Medulla oblongata (tissue), 1 donor: ENCODE results near the gene LILRA1.
A peak's percentile ranks its signal among the peaks of the same experiment; 100 is the strongest.
"Not testable (repeated sequence)": the region's sequence is repeated elsewhere in the genome, so short reads cannot be mapped to it uniquely, and the experiment has no call there.

Experiments
- DNase-seq: peaks from one replicate; pipeline ENCODE4 v3.0.0-alpha.2; 2015; ENCODE audit errors: extremely low spot score

LILRA1 gene

DNA sequence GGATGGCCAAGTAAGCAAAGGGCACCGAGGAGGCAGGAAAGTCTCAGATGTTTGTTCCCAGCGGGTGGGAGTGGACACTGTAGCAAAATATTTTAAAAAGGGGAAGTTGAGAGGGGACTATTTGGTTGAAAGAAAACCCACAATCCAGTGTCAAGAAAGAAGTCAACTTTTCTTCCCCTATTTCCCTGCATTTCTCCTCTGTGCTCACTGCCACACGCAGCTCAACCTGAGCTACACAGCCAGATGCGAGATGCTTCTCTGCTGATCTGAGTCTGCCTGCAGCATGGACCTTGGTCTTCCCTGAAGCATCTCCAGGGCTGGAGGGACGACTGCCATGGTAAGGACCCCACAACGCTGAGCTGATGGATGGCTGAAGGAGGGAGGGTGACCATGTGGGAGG is at the start of gene LILRA1:
Gene LILRA1 (plus strand): TSS at position 188 of the 400 bp plus-strand sequence. CDS start 613 bp downstream, outside the sequence.
- peak; percentile 53 for DNase-seq

DNA sequence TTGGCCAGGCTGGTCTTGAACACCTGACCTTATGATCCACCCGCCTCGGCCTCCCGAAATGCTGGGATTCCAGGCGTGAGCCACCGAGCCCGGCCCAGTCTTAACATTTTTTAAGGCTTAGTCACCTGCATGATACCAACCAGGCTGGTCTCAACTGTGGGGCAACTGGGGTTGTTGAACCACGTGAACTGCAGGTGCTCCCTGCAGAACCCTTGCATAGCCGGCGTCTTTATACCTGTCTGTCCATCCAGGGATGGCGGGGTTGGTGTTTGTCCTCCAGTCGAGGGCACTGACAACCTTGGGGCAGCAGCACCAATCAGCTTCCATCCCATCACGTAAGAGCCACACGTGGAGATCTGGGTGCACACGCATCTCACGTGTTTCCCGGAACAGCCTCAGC is 44.6 kb upstream of the LILRA1 start:
- DNase-seq = no peak

DNA sequence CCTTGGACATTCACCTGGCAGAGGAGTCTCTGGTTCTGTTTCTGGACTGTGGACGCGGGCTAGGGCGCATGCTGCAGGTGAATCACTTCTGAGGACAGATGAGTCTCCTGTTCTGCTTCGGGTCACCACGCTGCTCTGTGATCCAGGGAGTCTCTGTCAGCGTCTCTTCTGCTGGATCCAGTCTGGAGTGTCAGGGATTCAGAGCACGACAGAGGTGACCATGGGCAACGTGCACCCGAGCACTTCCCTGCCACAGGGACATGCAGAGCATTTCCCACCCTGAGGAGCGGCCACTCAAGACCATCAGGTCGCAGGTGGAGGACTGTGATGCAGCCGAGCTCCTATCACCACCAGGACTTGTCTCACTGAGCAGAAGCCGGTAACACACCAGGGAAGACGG is 44.2 kb upstream of the LILRA1 start:
- no peak for DNase-seq

DNA sequence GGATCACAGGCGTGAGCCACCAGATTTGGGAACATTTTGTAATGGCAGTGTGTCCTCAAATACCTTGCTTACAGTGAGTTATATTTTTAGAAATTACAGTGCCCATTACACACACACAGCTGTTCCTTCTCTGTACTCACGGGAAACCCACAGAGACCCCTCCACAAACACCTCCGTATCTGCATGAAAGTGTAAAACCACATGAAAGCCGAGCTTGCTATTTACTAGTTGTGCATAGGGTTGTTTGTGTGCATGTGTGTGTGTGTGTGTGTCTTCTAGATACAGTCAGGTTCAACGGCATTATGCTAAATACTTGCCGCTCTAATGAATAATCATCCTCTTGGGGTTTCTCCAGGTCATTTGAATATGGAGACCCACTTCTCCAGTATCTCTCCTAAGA is 42.1 kb upstream of the LILRA1 start:
- no peak for DNase-seq

DNA sequence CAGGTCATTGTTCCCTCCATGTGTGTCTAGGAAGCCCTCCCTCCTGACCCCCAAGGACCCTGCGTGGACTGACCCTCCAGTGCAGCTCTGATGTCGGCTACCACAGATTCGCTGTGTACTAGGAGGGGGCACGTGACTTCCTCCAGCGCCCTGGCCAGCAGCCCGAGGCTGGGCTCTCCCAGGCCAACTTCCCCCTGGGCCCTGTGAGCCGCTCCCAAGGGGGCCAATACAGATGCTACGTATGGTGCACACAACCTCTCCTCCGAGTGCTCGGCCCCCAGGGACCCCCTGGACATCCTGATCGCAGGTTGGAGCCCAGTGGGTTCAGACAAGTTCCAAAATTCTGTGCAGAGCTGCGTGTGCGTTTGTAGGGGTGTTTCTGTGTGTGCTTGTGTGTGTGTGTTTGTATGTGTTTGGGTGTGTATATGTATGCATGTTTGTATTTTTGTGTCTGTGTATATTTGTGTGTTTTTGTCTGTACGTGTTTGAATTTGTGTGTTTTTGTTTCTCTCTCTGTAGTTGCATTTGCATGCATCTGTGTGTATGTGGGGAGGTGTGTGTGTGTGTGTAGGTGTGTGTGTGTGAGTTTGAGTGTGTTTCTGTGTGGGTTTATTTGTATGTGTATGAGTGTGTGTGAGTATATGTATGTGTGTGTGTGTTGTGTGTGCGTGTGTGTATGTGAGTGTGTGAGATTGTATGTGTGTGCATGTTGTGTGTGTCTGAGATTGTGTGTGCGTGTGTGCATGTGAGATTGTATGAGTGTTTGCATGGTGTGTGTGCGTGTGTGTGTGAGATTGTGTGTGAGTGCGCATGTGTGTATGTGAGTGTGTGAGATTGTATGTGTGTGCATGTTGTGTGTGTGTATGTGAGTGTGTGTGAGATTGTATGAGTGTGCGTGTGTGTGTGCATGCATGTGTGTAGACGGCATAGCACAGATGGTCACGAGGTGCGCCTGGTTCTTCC is 41.2 kb upstream of the LILRA1 start:
- DNase-seq = peak; percentile 60

DNA sequence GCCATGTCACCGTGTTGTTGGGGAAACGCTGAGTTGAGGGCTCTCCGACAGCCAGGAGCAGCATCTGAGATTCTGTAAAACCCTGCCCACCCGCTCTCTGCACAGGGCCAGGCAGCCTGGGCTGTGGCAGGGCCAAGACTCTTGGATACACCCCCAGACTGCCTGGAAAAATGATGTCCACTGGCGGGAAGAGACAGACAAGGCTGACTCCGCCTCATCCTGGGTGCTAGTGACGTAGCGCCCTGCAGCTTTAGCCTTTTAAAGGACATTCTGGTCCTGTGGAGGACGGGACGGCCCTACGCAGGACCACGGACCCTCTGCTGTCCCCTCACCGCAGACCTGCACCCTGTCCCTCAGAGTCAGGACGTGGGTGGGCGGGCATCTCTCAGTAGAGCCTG is 40.5 kb upstream of the LILRA1 start:
- DNase-seq = no peak

DNA sequence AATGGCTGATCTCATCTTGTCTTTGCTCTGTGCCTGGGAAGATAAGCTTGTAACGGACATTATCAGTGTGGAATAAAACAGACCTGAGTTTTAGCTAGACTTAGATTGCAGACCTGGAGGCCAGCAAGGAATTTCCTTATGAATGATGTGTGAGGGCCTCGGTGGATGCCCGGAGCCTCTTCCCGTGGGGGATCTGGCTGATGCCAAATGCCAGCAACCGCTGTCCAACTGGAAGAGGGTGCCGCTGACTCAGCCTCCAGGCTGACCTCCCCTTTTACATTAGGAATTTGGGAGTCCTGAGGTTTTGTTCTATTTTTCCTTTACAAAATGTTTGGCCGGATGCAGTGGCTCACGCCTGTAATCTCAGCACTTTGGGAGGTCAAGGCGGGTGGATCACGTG is 39.4 kb upstream of the LILRA1 start:
- no peak for DNase-seq

DNA sequence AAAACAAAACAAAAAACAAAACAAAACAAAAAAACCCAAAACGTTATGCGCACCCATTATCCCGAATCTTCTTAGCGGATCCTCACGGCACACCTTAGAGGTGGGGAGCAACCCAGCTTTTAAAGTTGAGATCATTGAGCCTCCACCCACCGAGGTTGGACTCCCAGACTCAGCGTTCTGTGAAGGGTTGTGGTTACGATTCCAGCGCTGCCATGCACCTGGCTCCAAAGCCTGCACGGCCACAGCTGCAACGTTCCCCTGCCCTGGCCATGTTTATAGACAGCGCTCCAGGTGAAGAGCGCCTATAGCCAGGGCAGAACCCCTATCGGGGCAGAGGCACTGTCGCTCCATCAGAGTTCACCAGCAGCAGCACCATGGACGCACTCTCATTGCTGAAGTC is 38.5 kb upstream of the LILRA1 start:
- DNase-seq = no peak

DNA sequence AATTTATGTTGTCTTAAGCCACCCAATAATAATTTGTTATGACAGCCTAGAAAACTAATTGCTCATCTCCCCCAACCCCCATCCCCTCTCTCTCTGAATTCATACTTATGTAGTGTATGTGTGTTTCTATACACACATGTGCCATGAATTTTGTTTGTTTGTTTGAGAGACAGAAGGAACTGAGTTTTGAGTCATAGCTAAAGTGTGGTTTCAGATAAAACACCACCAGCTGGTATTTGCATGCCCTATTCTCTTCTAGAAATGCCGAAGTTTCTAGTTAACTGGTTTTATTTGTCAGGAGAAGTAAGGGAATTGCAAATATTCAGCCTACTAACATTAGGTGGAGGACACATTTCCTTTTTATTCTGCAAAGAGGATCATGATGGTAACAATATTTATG is 37.2 kb upstream of the LILRA1 start:
- no peak for DNase-seq

DNA sequence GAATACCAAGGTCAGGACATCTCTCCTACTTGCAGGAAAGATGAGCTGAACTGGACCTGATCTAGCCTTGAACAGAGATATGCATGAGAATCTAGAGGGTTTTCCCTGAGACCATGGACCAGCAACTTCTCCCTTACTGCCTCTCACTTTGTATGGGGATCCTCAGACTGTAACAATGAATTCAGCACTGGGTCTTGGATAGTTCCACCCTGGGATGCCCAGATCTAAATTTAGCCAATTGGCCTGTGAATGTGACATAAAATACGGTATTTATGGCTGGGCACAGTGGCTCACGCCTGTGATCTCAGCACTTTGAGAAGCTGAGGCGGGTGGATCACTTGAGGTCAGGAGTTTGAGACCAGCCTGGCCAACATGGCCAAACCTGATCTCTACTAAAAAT is 35.1 kb upstream of the LILRA1 start:
- DNase-seq = no peak

DNA sequence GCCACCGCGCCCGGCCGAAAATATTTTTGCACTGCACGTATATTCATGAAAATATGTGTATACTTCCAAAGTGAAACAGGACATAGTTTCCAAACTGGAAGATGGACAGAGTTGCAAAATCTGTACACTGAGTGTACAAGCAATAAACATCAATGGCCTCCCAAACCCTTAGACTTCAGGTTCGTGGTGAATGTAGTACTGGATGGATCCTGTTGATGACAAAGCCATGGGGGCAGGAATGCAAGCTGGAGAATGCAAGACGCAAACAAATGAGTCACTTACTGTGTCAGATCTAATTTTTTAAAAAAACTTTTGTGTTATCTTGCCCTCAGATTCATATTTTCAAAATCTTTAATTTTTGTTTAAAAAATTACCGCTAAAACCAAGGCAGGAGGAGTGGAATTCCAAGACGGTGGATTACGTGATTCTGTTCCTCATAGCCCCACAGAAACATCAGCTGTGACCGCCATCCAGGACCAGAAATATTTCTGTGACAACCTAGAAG is 32.5 kb upstream of the LILRA1 start:
- DNase-seq = no peak

DNA sequence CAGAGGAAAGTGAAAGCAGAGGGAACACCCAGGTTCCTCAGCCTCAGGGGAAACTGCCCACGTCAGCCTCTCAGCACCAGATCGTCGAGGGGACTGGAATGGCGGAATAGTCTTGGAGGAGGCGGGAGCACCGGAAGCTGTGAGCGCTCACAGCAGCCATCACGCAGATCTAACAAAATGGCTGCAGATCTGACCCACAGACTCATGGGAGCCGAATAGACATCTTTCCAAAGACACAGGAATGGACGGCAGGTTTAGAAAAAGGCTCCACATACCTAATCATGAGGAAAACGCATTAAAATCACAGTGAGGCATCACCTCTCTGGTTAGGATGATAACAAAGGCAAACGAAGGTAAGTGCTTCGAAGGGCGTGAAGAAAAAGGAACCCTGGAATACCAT is 31.6 kb upstream of the LILRA1 start:
- no peak for DNase-seq

DNA sequence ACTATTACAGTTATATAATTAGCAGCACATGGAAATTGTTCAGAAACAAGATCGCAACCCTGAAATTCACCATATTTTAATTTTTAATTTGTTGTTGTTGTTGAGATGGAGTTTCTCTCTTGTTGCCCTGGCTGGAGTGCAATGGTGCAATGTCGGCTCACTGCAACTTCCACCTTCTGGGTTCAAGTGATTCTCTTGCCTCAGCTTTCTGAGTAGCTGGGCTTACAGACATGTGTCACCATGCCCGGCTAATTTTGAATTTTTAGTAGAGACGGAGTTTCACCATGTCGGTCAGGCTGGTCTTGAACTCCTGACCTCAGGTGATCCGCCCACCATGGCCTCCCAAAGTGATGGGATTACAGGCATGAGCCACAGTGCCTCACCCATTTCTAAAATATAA is 30.2 kb upstream of the LILRA1 start:
- not testable (repeated sequence) for DNase-seq

DNA sequence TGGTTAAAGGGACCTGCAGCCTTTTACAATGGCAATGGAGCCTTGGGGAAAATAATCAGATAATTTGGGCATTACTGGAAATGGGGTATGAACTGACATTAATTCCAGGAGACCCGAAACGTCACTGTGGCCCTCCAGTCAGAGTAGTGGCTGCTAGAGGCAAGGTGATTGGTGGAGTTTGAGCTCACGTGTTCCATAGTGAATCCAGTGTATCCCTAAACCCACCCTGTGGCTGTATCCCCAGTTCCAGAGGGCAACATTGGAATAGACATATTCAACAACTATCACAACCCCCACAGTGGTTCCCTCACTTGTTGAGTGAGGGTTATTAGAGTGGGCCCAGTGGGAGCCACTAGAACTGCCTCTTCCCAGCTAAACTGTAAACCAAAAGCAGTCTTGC is 23.1 kb upstream of the LILRA1 start:
- no peak for DNase-seq

DNA sequence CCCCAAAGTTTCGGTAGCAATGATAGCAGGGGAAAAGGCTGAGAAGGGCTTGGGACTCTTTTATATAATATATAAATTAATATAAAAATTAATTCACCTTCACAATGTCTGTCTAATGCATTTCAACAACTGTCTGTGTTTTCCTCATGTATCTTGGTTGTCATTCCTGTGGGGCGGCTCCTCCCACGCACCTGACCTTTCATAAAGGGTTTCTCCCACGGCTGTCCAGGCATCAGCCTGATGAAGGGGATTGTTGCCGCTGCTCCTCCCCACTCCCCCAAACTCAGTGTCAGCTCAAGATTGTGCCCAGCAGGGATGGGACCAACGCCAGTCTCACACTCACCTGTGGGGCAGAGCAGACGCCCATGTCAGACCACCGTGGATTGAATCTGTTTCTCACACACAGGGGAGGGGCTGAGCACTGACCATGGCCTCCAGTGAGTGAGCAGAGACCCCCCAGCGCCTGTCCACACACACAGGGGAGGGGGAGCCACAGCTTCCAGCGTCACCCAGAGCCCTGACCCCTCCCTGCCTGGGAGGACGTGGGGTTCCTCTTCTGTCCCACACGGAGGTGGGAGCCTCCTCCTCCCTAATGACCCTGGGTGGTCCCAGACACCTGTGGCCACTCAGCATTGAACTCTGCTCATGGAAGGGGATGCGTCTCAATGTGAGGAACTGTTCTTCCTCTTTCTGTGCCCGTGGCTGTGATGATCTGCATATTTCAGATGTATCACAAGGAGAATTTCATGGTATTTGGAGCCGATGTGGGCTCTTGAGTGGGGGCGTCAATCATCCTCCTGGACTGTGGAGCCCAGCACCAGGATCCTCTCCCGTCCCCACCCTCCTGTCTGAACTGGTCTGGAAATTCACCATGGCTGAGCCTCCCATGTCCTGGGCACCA is 21.5 kb upstream of the LILRA1 start:
- DNase-seq = peak; percentile 10

DNA sequence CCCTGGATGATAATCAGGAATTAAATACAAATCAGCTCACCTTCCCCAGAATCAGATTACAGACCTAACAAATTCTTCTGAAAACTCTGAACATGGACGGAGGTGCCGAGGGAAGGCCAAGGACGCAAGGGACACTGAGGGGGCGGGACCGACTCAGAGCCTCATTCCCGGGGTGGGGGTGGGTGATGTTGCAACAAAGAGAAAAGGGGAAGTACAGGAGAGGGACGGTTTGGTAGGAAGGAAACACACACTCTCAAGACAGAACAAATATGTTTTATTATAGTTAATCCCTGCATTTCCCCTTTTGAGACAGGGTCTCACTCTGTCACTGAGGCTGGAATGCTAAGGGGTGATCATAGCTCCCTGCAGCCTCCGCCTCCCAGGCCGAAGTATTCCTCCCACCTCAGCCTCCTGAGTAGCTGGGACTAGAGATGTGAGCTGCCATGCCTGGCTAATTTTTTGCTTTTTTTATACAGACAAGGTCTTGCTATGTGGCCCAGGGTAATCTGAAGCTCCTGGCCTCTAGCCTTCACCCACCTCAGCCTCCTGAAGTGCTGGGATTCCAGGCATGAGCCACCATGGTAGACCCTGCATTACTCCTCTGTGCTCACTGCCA is 20.6 kb upstream of the LILRA1 start:
- DNase-seq = peak; percentile 62

DNA sequence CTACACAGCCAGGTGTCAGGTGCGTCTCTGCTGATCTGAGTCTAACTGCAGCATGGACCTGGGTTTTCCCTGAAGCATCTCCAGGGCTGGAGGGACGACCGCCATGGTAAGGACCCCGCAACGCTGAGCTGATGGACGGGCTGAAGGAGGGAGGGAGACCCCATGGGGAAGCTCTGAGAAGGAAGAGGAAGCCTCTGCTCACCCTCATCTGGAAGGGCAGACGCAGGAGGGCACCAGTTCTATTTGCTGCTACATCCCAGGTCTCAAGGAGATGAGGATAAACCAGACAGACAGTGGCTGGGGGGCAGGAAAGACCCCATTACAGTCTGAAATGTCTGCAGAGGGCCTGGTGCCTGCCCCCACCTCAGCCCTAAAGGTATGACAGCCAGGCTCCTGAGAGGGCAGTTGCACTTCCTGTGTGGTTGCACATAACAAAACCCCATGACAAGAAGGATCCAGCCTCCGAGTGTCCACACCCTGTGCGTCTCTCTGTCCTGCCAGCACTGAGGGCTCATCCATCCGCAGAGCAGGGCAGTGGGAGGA is 20.0 kb upstream of the LILRA1 start, which contains the start of gene LILRA2:
Gene LILRA2 (plus strand): TSS at position 461 of the 543 bp plus-strand sequence. CDS start 89 bp downstream, outside the sequence.
- peak; percentile 23 for DNase-seq

DNA sequence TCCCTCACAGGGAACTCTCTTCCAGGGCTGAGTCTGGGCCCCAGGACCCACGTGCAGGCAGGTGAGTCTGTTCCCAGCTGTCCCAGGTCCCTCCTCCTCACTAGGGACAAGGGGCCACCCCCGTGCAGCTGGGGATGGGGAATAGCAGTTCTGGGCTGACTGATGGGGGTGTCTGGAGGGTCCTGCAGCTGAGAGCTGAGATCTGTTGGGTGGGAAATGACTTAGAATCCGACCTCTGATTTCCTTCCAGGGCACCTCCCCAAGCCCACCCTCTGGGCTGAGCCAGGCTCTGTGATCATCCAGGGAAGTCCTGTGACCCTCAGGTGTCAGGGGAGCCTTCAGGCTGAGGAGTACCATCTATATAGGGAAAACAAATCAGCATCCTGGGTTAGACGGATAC is 19.4 kb upstream of the LILRA1 start:
- no peak for DNase-seq

DNA sequence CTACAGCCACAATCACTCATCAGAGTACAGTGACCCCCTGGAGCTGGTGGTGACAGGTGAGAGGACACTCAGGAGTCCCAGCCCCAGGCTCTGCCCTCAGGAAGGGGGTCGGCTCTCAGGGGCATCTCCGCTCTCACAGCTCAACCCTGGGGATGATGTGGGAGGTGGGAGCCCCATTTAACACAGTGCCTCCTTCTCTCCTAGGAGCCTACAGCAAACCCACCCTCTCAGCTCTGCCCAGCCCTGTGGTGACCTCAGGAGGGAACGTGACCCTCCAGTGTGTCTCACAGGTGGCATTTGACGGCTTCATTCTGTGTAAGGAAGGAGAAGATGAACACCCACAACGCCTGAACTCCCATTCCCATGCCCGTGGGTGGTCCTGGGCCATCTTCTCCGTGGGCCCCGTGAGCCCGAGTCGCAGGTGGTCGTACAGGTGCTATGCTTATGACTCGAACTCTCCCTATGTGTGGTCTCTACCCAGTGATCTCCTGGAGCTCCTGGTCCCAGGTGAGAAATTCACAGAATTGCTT is 18.8 kb upstream of the LILRA1 start:
- no peak for DNase-seq

DNA sequence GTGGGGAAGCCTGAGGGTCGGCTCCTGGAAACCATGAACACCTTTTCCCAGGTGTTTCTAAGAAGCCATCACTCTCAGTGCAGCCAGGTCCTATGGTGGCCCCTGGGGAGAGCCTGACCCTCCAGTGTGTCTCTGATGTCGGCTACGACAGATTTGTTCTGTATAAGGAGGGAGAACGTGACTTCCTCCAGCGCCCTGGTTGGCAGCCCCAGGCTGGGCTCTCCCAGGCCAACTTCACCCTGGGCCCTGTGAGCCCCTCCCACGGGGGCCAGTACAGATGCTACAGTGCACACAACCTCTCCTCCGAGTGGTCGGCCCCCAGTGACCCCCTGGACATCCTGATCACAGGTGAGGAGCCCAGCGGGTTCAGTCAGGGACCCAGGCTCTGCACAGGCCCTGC is 18.2 kb upstream of the LILRA1 start:
- DNase-seq = not testable (repeated sequence)

DNA sequence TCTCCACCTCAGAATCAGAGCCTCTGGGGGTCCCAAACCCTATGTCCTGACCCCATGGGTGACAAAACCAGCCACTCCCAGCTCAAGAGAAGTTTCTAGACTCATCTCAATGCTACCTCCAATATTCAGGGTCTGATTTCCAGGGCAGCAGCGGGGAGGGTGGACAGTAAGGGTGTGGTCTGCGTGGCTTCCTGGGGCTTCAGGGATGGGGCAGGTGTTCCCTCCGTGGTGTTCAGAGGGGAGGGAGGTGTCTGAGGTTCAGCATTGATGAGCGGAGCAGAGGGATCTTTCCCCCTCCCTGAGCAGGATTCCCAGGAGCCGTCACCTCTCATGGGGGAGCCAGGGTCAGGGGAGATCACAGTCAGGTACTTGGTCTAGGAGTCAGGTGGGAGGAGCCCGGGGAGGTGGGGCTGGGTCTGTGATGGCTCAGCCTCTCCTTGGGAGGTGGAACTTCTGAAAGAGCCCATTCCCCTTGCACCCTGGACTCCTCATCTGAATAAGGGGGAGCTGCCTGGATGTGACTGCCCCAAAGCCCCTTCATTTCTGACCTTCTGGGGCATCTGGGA is 16.9 kb upstream of the LILRA1 start:
- no peak for DNase-seq
